MM.1S (cell line): Measurements from ENCODE around the gene CCDC88C.

Experiments
- DNase-seq: peaks from one replicate; pipeline ENCODE4 v3.0.0-alpha.2; 2015
- H2AFZ ChIP-seq: fragments of 300-600 bp; sonication (generic); 2 replicates; pipeline ENCODE4 v1.6.0; 2016; ENCODE audit warnings: antibody characterized with exemption, low read length
- H3F3A ChIP-seq: fragments of 300-600 bp; sonication (generic); 2 replicates; pipeline ENCODE4 v1.6.1; 2016; ENCODE audit warnings: mild to moderate bottlenecking, antibody characterized with exemption, low read length, moderate library complexity, mixed read lengths; ENCODE audit not compliant: insufficient read depth
- H3K27ac ChIP-seq: fragments of 300-600 bp; sonication (generic); 2 replicates; pipeline ENCODE4 v1.5.1; 2016; ENCODE audit warnings: mild to moderate bottlenecking, low read length
- H3K27me3 ChIP-seq: fragments of 300-600 bp; sonication (generic); replicated peaks from 2 replicates; pipeline ENCODE4 v1.6.0; 2016; ENCODE audit warnings: low read length; ENCODE audit not compliant: insufficient read depth
- H3K36me3 ChIP-seq: fragments of 300-600 bp; sonication (generic); replicated peaks from 2 replicates; pipeline ENCODE4 v1.6.1; 2016; ENCODE audit warnings: mild to moderate bottlenecking, low read length, mixed read lengths; ENCODE audit not compliant: insufficient read depth
- H3K4me1 ChIP-seq: fragments of 300-600 bp; sonication (generic); 2 replicates; pipeline ENCODE4 v1.6.1; 2016; ENCODE audit warnings: low read length, mixed read lengths
- H3K4me2 ChIP-seq: fragments of 300-600 bp; sonication (generic); 2 replicates; pipeline ENCODE4 v1.6.0; 2016; ENCODE audit warnings: low read depth, low read length
- H3K4me3 ChIP-seq: fragments of 300-600 bp; sonication (generic); 2 replicates; pipeline ENCODE4 v1.5.1; 2016; ENCODE audit warnings: low read length, mixed read lengths
- H3K79me2 ChIP-seq: fragments of 300-600 bp; sonication (generic); 2 replicates; pipeline ENCODE4 v1.6.1; 2016; ENCODE audit warnings: mixed run types, low read length, mixed read lengths
- H3K9ac ChIP-seq: fragments of 300-600 bp; sonication (generic); 2 replicates; pipeline ENCODE4 v1.6.1; 2016; ENCODE audit warnings: low read length, mixed read lengths
- H3K9me2 ChIP-seq: fragments of 300-600 bp; sonication (generic); replicated peaks from 2 replicates; pipeline ENCODE4 v1.6.1; 2016; ENCODE audit warnings: mild to moderate bottlenecking, low read length, mixed read lengths; ENCODE audit not compliant: insufficient read depth
- H3K9me3 ChIP-seq: fragments of 300-600 bp; sonication (generic); replicated peaks from 2 replicates; pipeline ENCODE4 v1.6.1; 2016; ENCODE audit warnings: mild to moderate bottlenecking, low read length, mixed read lengths; ENCODE audit not compliant: insufficient read depth
- H4K20me1 ChIP-seq: fragments of 300-600 bp; sonication (generic); 2 replicates; pipeline ENCODE4 v1.6.1; 2016; ENCODE audit warnings: mild to moderate bottlenecking, low read length, moderate library complexity, mixed read lengths; ENCODE audit not compliant: insufficient read depth
- EZH2 ChIP-seq: fragments of 300-600 bp; sonication (generic); optimal IDR thresholded peaks from 2 replicates; pipeline ENCODE3; 2017; ENCODE audit warnings: low read depth, mild to moderate bottlenecking, antibody characterized with exemption, low read length, mixed read lengths
- EZH2phosphoT487 ChIP-seq: fragments of 300-600 bp; sonication (generic); IDR thresholded peaks from 2 replicates; pipeline ENCODE4 v1.6.1; 2018; ENCODE audit warnings: antibody characterized with exemption, low read length
- TF ChIP-seq, protein P1 (sequence below): fragments of 300-600 bp; sonication (generic); IDR thresholded peaks from 2 replicates; pipeline ENCODE4 v1.5.1; 2016; ENCODE audit warnings: antibody characterized with exemption, low read length, mixed read lengths

Gene CCDC88C

GRCh38 chr14:91402348-91402747, 15.3 kb downstream of the CCDC88C start:
- no peaks in the 10 kb centered on the region for H3K36me3 ChIP-seq
- peak overlapping the region; percentile 32; the same call in 1 of the 2 replicates for H3K27ac ChIP-seq
- H3K27me3 ChIP-seq, result no peaks in the 10 kb centered on the region
- DNase-seq, result no peak
- no peaks in the 10 kb centered on the region for H3K9me2 ChIP-seq
- H2AFZ ChIP-seq, result no peak overlapping the region
- peaks cover 57% of the 10 kb centered on the region for H3K4me1 ChIP-seq
- no peaks in the 10 kb centered on the region for H3K9me3 ChIP-seq
- peaks cover 97% of the 10 kb centered on the region for H3K79me2 ChIP-seq
- H3K4me3 ChIP-seq, result no peak overlapping the region
- H3K9ac ChIP-seq, result no peak overlapping the region
- peaks cover 35% of the 10 kb centered on the region for H3F3A ChIP-seq
- peaks cover 16% of the 10 kb centered on the region for H4K20me1 ChIP-seq
- H3K4me2 ChIP-seq, result peak overlapping the region; percentile 24; the same call in 1 of the 2 replicates
- TF ChIP-seq, protein P1, sequence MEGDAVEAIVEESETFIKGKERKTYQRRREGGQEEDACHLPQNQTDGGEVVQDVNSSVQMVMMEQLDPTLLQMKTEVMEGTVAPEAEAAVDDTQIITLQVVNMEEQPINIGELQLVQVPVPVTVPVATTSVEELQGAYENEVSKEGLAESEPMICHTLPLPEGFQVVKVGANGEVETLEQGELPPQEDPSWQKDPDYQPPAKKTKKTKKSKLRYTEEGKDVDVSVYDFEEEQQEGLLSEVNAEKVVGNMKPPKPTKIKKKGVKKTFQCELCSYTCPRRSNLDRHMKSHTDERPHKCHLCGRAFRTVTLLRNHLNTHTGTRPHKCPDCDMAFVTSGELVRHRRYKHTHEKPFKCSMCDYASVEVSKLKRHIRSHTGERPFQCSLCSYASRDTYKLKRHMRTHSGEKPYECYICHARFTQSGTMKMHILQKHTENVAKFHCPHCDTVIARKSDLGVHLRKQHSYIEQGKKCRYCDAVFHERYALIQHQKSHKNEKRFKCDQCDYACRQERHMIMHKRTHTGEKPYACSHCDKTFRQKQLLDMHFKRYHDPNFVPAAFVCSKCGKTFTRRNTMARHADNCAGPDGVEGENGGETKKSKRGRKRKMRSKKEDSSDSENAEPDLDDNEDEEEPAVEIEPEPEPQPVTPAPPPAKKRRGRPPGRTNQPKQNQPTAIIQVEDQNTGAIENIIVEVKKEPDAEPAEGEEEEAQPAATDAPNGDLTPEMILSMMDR, result no peak
- no peak for TF ChIP-seq EZH2
- TF ChIP-seq EZH2phosphoT487, result no peak

DNA sequence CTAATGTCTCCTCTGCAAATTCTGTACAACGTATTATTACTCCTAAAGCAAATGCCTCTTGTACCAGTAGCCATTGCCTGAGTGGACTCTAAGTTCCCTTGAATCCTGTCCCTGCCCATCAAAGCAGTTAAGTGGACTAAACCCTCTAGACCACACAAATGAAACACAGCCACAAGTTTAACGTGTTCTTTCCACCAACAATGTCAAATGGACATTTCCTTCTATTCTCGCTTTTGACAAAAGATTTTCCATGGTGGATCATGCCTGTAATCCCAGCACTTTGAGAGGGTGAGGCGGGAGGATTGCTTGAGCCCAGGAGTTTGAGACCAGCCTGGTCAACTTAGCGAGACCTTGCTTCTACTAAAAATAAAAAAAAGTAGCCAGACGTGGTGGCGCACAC, 15.9 kb downstream of the CCDC88C start:
- H3K27ac ChIP-seq, result peak overlapping the region; percentile 32; the same call in 1 of the 2 replicates
- H3K4me3 ChIP-seq, result no peak overlapping the region
- H4K20me1 ChIP-seq, result peaks cover 16% of the 10 kb centered on the region
- DNase-seq, result no peak
- H2AFZ ChIP-seq, result no peak overlapping the region
- H3K79me2 ChIP-seq, result peaks cover 97% of the 10 kb centered on the region
- H3K4me1 ChIP-seq, result peaks cover 51% of the 10 kb centered on the region
- H3F3A ChIP-seq, result peaks cover 41% of the 10 kb centered on the region
- no peaks in the 10 kb centered on the region for H3K27me3 ChIP-seq
- no peaks in the 10 kb centered on the region for H3K9me3 ChIP-seq
- H3K36me3 ChIP-seq, result no peaks in the 10 kb centered on the region
- H3K4me2 ChIP-seq, result peak overlapping the region; percentile 15; the same call in 1 of the 2 replicates
- TF ChIP-seq, protein P1, result no peak
- TF ChIP-seq EZH2phosphoT487, result no peak
- no peak for TF ChIP-seq EZH2
- H3K9me2 ChIP-seq, result no peaks in the 10 kb centered on the region
- no peak overlapping the region for H3K9ac ChIP-seq

- peaks cover 97% of the 10 kb centered on the region for H3K79me2 ChIP-seq
These were observed 16.9 kb downstream of the CCDC88C start for GRCh38 chr14:91400696-91401095.

More at GRCh38 chr14:91400696-91401095, 16.9 kb downstream of the CCDC88C start:
- TF ChIP-seq EZH2, result no peak
- TF ChIP-seq, protein P1, result no peak
- TF ChIP-seq EZH2phosphoT487, result no peak
- Histone ChIP-seq H3K4me1 (peaks cover 44% of the 10 kb centered on the region), H3K36me3 (no peaks in the 10 kb centered on the region), H3K27me3 (no peaks in the 10 kb centered on the region), H3K4me2 (peak overlapping the region; percentile 87), H3K9me3 (no peaks in the 10 kb centered on the region), H3F3A (peaks cover 52% of the 10 kb centered on the region), H3K27ac (peak overlapping the region; percentile 94), H3K9me2 (no peaks in the 10 kb centered on the region), H3K4me3 (peak overlapping the region; percentile 65), H3K9ac (peak overlapping the region; percentile 55; the same call in 1 of the 2 replicates), H2AFZ (no peak overlapping the region), H4K20me1 (peaks cover 11% of the 10 kb centered on the region)
- DNase-seq, result no peak
